CD14-positive monocyte (primary cell): Measurements from ENCODE around the gene IGFBP7. TPM values are rescaled to one million over a fixed set of nuclear protein-coding genes. Genes with fewer than 3 reads are reported as not detected.

Experiments used
- DNase-seq, 3 donors: peaks; one replicate each; pipeline ENCODE4 v3.0.0-alpha.2; 2011 to 2022
- H2AFZ ChIP-seq: 2 replicates; pipeline ENCODE4 v1.6.0; 2012; ENCODE audit warnings: mild to moderate bottlenecking, low read depth, low read length, inconsistent platforms; ENCODE audit not compliant: insufficient read depth, poor library complexity, severe bottlenecking
- H3K27ac ChIP-seq, 2 donors: 1 replicate in 1 of 2; 2 replicates in 1 of 2; pipeline ENCODE4 v1.5.1; 2012 to 2013; ENCODE audit warnings: low read length in 2 of 2, control low read depth in 1 of 2, inconsistent platforms in 1 of 2, low read depth in 1 of 2, mild to moderate bottlenecking in 1 of 2
- H3K27me3 ChIP-seq, 2 donors: one replicate each; pipeline versions ENCODE4 v1.6.0 to v1.6.1; 2011 to 2013; ENCODE audit warnings: low read length in 2 of 2; ENCODE audit not compliant: control insufficient read depth in 2 of 2, insufficient read depth in 2 of 2
- H3K36me3 ChIP-seq, 2 donors: replicated peaks in 1 of 2; 1 replicate in 1 of 2; 2 replicates in 1 of 2; pipeline versions ENCODE4 v1.5.1 to v1.6.1; 2012 to 2013; ENCODE audit warnings: low read length in 2 of 2, control low read depth in 1 of 2, inconsistent platforms in 1 of 2, mild to moderate bottlenecking in 1 of 2; ENCODE audit not compliant: insufficient read depth in 2 of 2, control insufficient read depth in 1 of 2
- H3K4me1 ChIP-seq, 2 donors: 1 replicate in 1 of 2; 2 replicates in 1 of 2; pipeline versions ENCODE4 v1.5.1 to v1.6.1; 2012 to 2013; ENCODE audit warnings: low read length in 2 of 2, control low read depth in 1 of 2, inconsistent platforms in 1 of 2, mild to moderate bottlenecking in 1 of 2, moderate library complexity in 1 of 2; ENCODE audit not compliant: insufficient read depth in 2 of 2, control insufficient read depth in 1 of 2
- H3K4me2 ChIP-seq: replicated peaks from 2 replicates; pipeline ENCODE3; 2012; ENCODE audit warnings: low read length, moderate library complexity, mild to moderate bottlenecking; ENCODE audit not compliant: poor library complexity, severe bottlenecking; ENCODE audit errors: extremely low read depth
- H3K4me3 ChIP-seq, 3 experiments: fragments of 200-600 bp in 1 of 3; sonication (generic) in 1 of 3; replicated peaks in 1 of 3; 1 replicate in 2 of 3; 2 replicates in 1 of 3; pipeline ENCODE4 v1.5.1; 2011 to 2013; ENCODE audit warnings: low read length in 3 of 3, mild to moderate bottlenecking in 3 of 3, control low read depth in 2 of 3, low read depth in 2 of 3, inconsistent platforms in 1 of 3, moderate library complexity in 1 of 3
- H3K79me2 ChIP-seq: 2 replicates; pipeline ENCODE4 v1.6.0; 2012; ENCODE audit warnings: mild to moderate bottlenecking, control low read depth, inconsistent platforms, low read length, moderate library complexity; ENCODE audit not compliant: insufficient read depth
- H3K9ac ChIP-seq: 2 replicates; pipeline ENCODE4 v1.6.0; 2017; ENCODE audit warnings: low read length, mild to moderate bottlenecking; ENCODE audit not compliant: insufficient read depth, poor library complexity, severe bottlenecking
- H3K9me3 ChIP-seq, 2 donors: replicated peaks in 1 of 2; 1 replicate in 1 of 2; 2 replicates in 1 of 2; pipeline versions ENCODE4 v1.5.1 to v1.6.1; 2012 to 2013; ENCODE audit warnings: low read length in 2 of 2, control low read depth in 1 of 2; ENCODE audit not compliant: control insufficient read depth in 1 of 2, insufficient read depth in 1 of 2
- H4K20me1 ChIP-seq: 2 replicates; pipeline ENCODE4 v1.6.0; 2012; ENCODE audit warnings: mild to moderate bottlenecking, low read length, control low read depth, moderate library complexity; ENCODE audit not compliant: insufficient read depth
- H3K27ac Mint-ChIP-seq, 7 donors: one replicate each; pipeline ENCODE4 v1.8.0; 2020; ENCODE audit warnings: mild to moderate bottlenecking in 7 of 7, mixed read lengths in 7 of 7, moderate library complexity in 6 of 7, inconsistent platforms in 2 of 7
- H3K27me3 Mint-ChIP-seq, 3 donors: one replicate each; pipeline ENCODE4 v1.8.0; 2021 to 2022; ENCODE audit warnings: low read depth in 3 of 3, mild to moderate bottlenecking in 3 of 3, mixed read lengths in 3 of 3, moderate library complexity in 3 of 3, inconsistent platforms in 1 of 3
- H3K36me3 Mint-ChIP-seq, 2 donors: one replicate each; pipeline ENCODE4 v1.8.0; 2020; ENCODE audit warnings: mixed read lengths in 2 of 2, inconsistent platforms in 1 of 2, mild to moderate bottlenecking in 1 of 2
- H3K4me1 Mint-ChIP-seq: one replicate; pipeline ENCODE4 v1.8.0; 2020; ENCODE audit warnings: mild to moderate bottlenecking, mixed read lengths
- H3K4me3 Mint-ChIP-seq, 2 donors: one replicate each; pipeline ENCODE4 v1.8.0; 2020; ENCODE audit warnings: mild to moderate bottlenecking in 2 of 2, mixed read lengths in 2 of 2, moderate library complexity in 1 of 2
- H3K9me3 Mint-ChIP-seq, 7 donors: one replicate each; pipeline ENCODE4 v1.8.0; 2020 to 2022; ENCODE audit warnings: mixed read lengths in 7 of 7, mild to moderate bottlenecking in 6 of 7, moderate library complexity in 6 of 7, inconsistent platforms in 2 of 7
- WGBS: methylation state at CpG from one replicate; pipeline ENCODE4 v1.1.5; 2013; ENCODE audit warnings: missing lambda C conversion rate; ENCODE audit not compliant: insufficient coverage; 5-methylcytosine and 5-hydroxymethylcytosine counted together
- intact Hi-C, 2 donors: fragments of 100-400 bp; cut with micrococcal nuclease; formaldehyde crosslinking; loops; one replicate each; pipeline versions ENCODE4 v1.15.0 to v1.15.1; 2023
- polyA plus RNA-seq, 3 donors: library from polyadenylated mRNA; depleted of rRNA in 1 of 3; unstranded in 2 of 3; stranded (reverse) in 1 of 3; fragments of 300-500 nt in 2 of 3; fragments of >200 nt in 1 of 3; fragmentation: Illumina TruSeq in 2 of 3; gene quantifications; 1 replicate in 2 of 3; 2 replicates in 1 of 3; pipeline ENCODE4 v1.2.3, GENCODE V29; 2012 to 2021
- TF ChIP-seq, protein P1 (sequence below): fragments of 200-600 bp; IDR thresholded peaks from one replicate; pipeline ENCODE4 v1.8.0; 2022; ENCODE audit warnings: antibody characterized with exemption, mild to moderate bottlenecking

The IGFBP7 gene
- polyA plus RNA-seq, 3 donors = 23.1 to 53.1 (median 46.9) TPM

DNA sequence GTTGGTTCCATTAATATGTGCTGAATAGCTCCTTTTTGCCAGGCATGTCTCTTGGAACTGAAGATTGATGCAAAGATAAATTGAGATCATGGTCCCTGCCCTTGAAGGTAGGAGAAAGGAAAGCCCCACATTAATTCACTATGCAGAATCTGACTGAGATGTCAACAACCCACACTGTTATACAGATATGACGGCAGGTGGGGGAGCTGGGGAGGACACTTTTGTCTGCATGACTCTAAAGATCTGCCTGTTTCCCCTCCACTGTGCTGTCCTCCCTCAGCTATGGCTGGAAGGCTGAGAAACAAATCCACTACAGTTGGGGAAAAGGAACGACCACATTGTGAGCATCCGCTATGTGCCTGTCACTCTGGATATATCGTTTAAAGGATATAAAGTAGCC lies 36.3 kb upstream of the IGFBP7 start:
- DNase-seq = no peak
- Mint-ChIP-seq H3K4me1 (no peaks in the 10 kb centered on the region), H3K4me3 (no peak overlapping the region), H3K27ac (no peak overlapping the region), H3K36me3 (no peaks in the 10 kb centered on the region), H3K27me3 (peaks cover 0 to 1% (median 0%) of the 10 kb centered on the region in 3 donors), H3K9me3 (peaks cover 0 to 5% (median 2%) of the 10 kb centered on the region in 7 donors)
- no peaks in the 10 kb centered on the region for H3K79me2 ChIP-seq
- no peak overlapping the region for H3K9ac ChIP-seq
- no peaks in the 10 kb centered on the region for H3K36me3 ChIP-seq
- WGBS = 100% methylated on average over 3 of the region's 4 CpGs
- H3K4me1 ChIP-seq = no peaks in the 10 kb centered on the region
- H4K20me1 ChIP-seq = no peaks in the 10 kb centered on the region
- no peak overlapping the region for H3K27ac ChIP-seq
- no peak overlapping the region for H2AFZ ChIP-seq
- no peaks in the 10 kb centered on the region for H3K9me3 ChIP-seq
- intact Hi-C loops = no loop called here
- H3K4me2 ChIP-seq = no peak overlapping the region
- TF ChIP-seq, protein P1, sequence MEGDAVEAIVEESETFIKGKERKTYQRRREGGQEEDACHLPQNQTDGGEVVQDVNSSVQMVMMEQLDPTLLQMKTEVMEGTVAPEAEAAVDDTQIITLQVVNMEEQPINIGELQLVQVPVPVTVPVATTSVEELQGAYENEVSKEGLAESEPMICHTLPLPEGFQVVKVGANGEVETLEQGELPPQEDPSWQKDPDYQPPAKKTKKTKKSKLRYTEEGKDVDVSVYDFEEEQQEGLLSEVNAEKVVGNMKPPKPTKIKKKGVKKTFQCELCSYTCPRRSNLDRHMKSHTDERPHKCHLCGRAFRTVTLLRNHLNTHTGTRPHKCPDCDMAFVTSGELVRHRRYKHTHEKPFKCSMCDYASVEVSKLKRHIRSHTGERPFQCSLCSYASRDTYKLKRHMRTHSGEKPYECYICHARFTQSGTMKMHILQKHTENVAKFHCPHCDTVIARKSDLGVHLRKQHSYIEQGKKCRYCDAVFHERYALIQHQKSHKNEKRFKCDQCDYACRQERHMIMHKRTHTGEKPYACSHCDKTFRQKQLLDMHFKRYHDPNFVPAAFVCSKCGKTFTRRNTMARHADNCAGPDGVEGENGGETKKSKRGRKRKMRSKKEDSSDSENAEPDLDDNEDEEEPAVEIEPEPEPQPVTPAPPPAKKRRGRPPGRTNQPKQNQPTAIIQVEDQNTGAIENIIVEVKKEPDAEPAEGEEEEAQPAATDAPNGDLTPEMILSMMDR = no peak
- H3K27me3 ChIP-seq = no peaks in the 10 kb centered on the region
- H3K4me3 ChIP-seq = no peak overlapping the region

DNA sequence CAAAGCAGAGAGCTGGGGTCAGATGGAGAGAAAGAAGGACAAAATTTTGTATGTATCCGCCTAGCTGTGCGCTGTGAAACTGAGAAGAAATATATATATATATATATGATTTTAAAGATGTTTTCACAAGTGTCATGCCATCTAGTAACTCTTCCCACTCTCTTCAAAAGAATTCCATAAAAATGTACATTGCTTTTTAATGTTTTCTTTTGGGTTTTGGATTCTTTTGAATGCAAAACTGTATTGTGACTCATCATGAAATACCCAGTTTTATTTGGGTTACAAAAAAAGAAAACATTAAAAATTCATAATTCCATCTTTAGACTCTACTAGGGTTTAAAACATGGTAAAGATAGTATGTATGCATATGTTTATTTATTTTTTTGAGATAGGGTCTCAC lies 34.3 kb upstream of the IGFBP7 start:
- WGBS = no CpG with 5 or more reads among the region's 2 CpGs
- TF ChIP-seq, protein P1 = no peak

More for the DNA sequence above, 34.3 kb upstream of the IGFBP7 start:
- H3K4me2 ChIP-seq = no peak overlapping the region
- Mint-ChIP-seq H3K4me3 (no peak overlapping the region), H3K27me3 (peaks cover 0 to 1% (median 1%) of the 10 kb centered on the region in 3 donors), H3K9me3 (peaks cover 0 to 14% (median 3%) of the 10 kb centered on the region in 7 donors), H3K4me1 (no peaks in the 10 kb centered on the region), H3K27ac (no peak overlapping the region), H3K36me3 (no peaks in the 10 kb centered on the region)
- no peak for DNase-seq
- H2AFZ ChIP-seq = no peak overlapping the region
- no peak overlapping the region for H3K4me3 ChIP-seq
- no peaks in the 10 kb centered on the region for H3K4me1 ChIP-seq
- no peaks in the 10 kb centered on the region for H3K9me3 ChIP-seq
- H3K9ac ChIP-seq = no peak overlapping the region
- intact Hi-C loops = no loop called here
- H4K20me1 ChIP-seq = no peaks in the 10 kb centered on the region
- no peaks in the 10 kb centered on the region for H3K79me2 ChIP-seq
- no peaks in the 10 kb centered on the region for H3K36me3 ChIP-seq
- no peaks in the 10 kb centered on the region for H3K27me3 ChIP-seq
- H3K27ac ChIP-seq = no peak overlapping the region
